Neural cell (in vitro differentiated cells): ENCODE measurements around the gene PRDM2.

ENCODE experiments used
- EZH2 ChIP-seq: fragments of 200-600, 300-800 bp; shearing (Covaris generic), sonication (generic); IDR thresholded peaks from 2 replicates; pipeline ENCODE4 v1.6.1; 2014; ENCODE audit warnings: antibody characterized with exemption, low read length, borderline replicate concordance, mild to moderate bottlenecking; ENCODE audit not compliant: insufficient read depth, poor library complexity, severe bottlenecking
- MXI1 ChIP-seq: fragments of 450-650 bp; conservative IDR thresholded peaks from 2 replicates; pipeline ENCODE4 v1.6.1; 2014; ENCODE audit warnings: antibody characterized with exemption, mild to moderate bottlenecking; ENCODE audit not compliant: poor library complexity, severe bottlenecking
- POLR2AphosphoS5 ChIP-seq: IDR thresholded peaks from 2 replicates; pipeline ENCODE4 v1.6.1; 2012
- RAD21 ChIP-seq: fragments of 450-650 bp; conservative IDR thresholded peaks from 2 replicates; pipeline ENCODE4 v1.6.1; 2014; ENCODE audit warnings: antibody characterized with exemption, mild to moderate bottlenecking, moderate library complexity
- TF ChIP-seq, protein P1 (sequence below): fragments of 450-650 bp; IDR thresholded peaks from 2 replicates; pipeline ENCODE4 v1.5.1; 2014; ENCODE audit warnings: antibody characterized with exemption, mild to moderate bottlenecking, moderate library complexity; ENCODE audit not compliant: poor library complexity, severe bottlenecking

DNA sequence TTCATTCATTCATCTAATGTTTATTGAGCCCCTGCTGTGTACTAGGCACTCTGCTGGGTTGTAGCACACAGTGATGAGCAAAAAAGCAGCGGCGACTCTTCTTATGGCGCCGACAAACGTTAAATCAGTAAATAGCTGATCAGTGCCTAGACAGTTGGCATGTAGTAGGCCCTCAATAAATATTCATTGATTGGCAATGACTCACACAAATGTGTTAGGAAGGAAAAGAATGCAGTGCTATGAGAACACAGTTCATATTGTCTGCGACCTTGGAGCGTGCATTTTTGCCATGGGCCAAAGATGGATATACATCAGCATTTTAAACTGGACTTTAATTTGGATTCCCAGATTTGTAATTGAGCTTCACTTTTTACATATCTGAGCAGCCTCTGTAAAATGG is 52.0 kb downstream of the PRDM2 start:
- TF ChIP-seq, protein P1, sequence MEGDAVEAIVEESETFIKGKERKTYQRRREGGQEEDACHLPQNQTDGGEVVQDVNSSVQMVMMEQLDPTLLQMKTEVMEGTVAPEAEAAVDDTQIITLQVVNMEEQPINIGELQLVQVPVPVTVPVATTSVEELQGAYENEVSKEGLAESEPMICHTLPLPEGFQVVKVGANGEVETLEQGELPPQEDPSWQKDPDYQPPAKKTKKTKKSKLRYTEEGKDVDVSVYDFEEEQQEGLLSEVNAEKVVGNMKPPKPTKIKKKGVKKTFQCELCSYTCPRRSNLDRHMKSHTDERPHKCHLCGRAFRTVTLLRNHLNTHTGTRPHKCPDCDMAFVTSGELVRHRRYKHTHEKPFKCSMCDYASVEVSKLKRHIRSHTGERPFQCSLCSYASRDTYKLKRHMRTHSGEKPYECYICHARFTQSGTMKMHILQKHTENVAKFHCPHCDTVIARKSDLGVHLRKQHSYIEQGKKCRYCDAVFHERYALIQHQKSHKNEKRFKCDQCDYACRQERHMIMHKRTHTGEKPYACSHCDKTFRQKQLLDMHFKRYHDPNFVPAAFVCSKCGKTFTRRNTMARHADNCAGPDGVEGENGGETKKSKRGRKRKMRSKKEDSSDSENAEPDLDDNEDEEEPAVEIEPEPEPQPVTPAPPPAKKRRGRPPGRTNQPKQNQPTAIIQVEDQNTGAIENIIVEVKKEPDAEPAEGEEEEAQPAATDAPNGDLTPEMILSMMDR, result no peak
- no peak for TF ChIP-seq MXI1
- TF ChIP-seq POLR2AphosphoS5, result no peak
- TF ChIP-seq EZH2, result no peak
- no peak for TF ChIP-seq RAD21
